ENCODE measurements around the gene SPATA13.

GRCh38 chr13:24161010-24161775, 673 bp downstream of the SPATA13 start:
- TF ChIP-seq CTCF (IDR thresholded peaks at IDR 0.05; ENCODE audit: poor library complexity) (no peak), EZH2 (IDR thresholded peaks at IDR 0.05; ENCODE audit: borderline replicate concordance) (no peak), EZH2phosphoT487 (IDR thresholded peaks at IDR 0.05; ENCODE audit: low read depth, severe bottlenecking, unreplicated experiment) (no peak)
